Esophagus muscularis mucosa (tissue), 4 donors: Measurements from ENCODE around the gene ATE1.

Source experiments
- CTCF ChIP-seq, 3 experiments: fragments of 200-600 bp in 2 of 3; fragments of 450-650 bp in 1 of 3; sonication (generic) in 2 of 3; IDR thresholded peaks; one replicate each; pipeline ENCODE4 v1.5.1; 2017 to 2019; ENCODE audit warnings: antibody characterized with exemption in 3 of 3, mild to moderate bottlenecking in 2 of 3, moderate library complexity in 1 of 3
- EP300 ChIP-seq: sonication (generic); formaldehyde crosslinking; IDR thresholded peaks from one replicate; pipeline ENCODE4 v1.6.1; 2017; ENCODE audit warnings: antibody characterized with exemption
- POLR2A ChIP-seq: fragments of 450-650 bp; IDR thresholded peaks from one replicate; pipeline ENCODE4 v1.6.1; 2017; ENCODE audit warnings: antibody characterized with exemption, moderate library complexity, mild to moderate bottlenecking, low read depth
- POLR2AphosphoS5 ChIP-seq, 2 donors: sonication (generic); formaldehyde crosslinking; IDR thresholded peaks; one replicate each; pipeline ENCODE4 v1.6.1; 2017; ENCODE audit warnings: antibody characterized with exemption in 2 of 2

GRCh38 chr10:121740069-121740468, 187.8 kb downstream of the ATE1 start:
- TF ChIP-seq POLR2AphosphoS5 (IDR thresholded peaks at IDR 0.05) (no peak), EP300 (no peak), CTCF (IDR thresholded peaks at IDR 0.05) (no peak), POLR2A (no peak)
